Breast epithelium (tissue), 3 donors: ENCODE measurements around the gene PIGT.
A peak's percentile ranks its signal among the peaks of the same experiment; 100 is the strongest.

ENCODE experiments used
- CTCF ChIP-seq, 3 donors: fragments of 450-650 bp; IDR thresholded peaks; one replicate each; pipeline ENCODE4 v1.5.1; 2016 to 2017; ENCODE audit warnings: antibody characterized with exemption in 3 of 3, mild to moderate bottlenecking in 3 of 3, moderate library complexity in 3 of 3
- POLR2A ChIP-seq: fragments of 450-650 bp; IDR thresholded peaks from one replicate; pipeline ENCODE4 v1.6.1; 2016; ENCODE audit warnings: antibody characterized with exemption, mild to moderate bottlenecking, moderate library complexity
- POLR2AphosphoS5 ChIP-seq, 3 donors: sonication (generic); formaldehyde crosslinking; IDR thresholded peaks; one replicate each; pipeline ENCODE4 v1.6.1; 2017; ENCODE audit warnings: antibody characterized with exemption in 3 of 3

- TF ChIP-seq CTCF (IDR thresholded peaks at IDR 0.05) (peak; percentile 94 to 96 (median 95)), POLR2A (no peak), POLR2AphosphoS5 (IDR thresholded peaks at IDR 0.05) (peak; percentile 54 to 77 (median 67))
Measured at GRCh38 chr20:45436732-45437485, 21.0 kb downstream of the PIGT start.
